H1 (cell line): ENCODE measurements around the gene FOXL2. TPM values are rescaled to one million over a fixed set of nuclear protein-coding genes. Genes with fewer than 3 reads are reported as not detected.

ENCODE experiments used
- CTCF ChIA-PET: fragments of 300-600 bp; sonication (Branson Sonifier 250); formaldehyde crosslinking; loops from one replicate; lab custom pipeline; 2021; ENCODE audit not compliant: partially characterized antibody; lab: Charles Lee
- POLR2A ChIA-PET: fragments of 300-600 bp; sonication (Branson Sonifier 250); formaldehyde crosslinking; loops from one replicate; lab custom pipeline; 2021; ENCODE audit warnings: inconsistent platforms; ENCODE audit not compliant: partially characterized antibody; lab: Charles Lee
- DNase-seq, 2 experiments: peaks; one replicate each; pipeline versions ENCODE4 v3.0.0 to v3.0.0-alpha.2; 2010 to 2022; ENCODE audit warnings: low spot score in 2 of 2, low read depth in 1 of 2, mixed read lengths in 1 of 2
- FAIRE-seq: peaks from 2 replicates; lab custom pipeline; 2011; peaks lifted over from hg19 to GRCh38; lab: Jason Lieb, UNC
- H2AFZ ChIP-seq: 2 replicates; pipeline ENCODE4 v1.8.1; 2012; ENCODE audit warnings: low read length, inconsistent platforms
- H2AK5ac ChIP-seq: 2 replicates; pipeline ENCODE4 v1.6.1; 2013; ENCODE audit warnings: low read depth, low read length
- H2BK120ac ChIP-seq: replicated peaks from 2 replicates; pipeline ENCODE3; 2013; ENCODE audit warnings: low read depth, low read length, inconsistent platforms
- H2BK12ac ChIP-seq: 2 replicates; pipeline ENCODE4 v1.6.1; 2013; ENCODE audit warnings: low read depth, low read length
- H2BK15ac ChIP-seq: 2 replicates; pipeline ENCODE4 v1.6.1; 2013; ENCODE audit warnings: low read length
- H2BK20ac ChIP-seq: 2 replicates; pipeline ENCODE4 v1.6.1; 2013; ENCODE audit warnings: low read length
- H2BK5ac ChIP-seq: 2 replicates; pipeline ENCODE4 v1.6.1; 2013; ENCODE audit warnings: low read depth, low read length
- H3K14ac ChIP-seq: 2 replicates; pipeline ENCODE4 v1.6.1; 2013; ENCODE audit warnings: inconsistent platforms; ENCODE audit not compliant: insufficient read length
- H3K18ac ChIP-seq: 2 replicates; pipeline ENCODE4 v1.6.1; 2013; ENCODE audit warnings: low read length; ENCODE audit errors: extremely low read depth
- H3K23ac ChIP-seq: 2 replicates; pipeline ENCODE4 v1.6.1; 2013; ENCODE audit warnings: inconsistent platforms; ENCODE audit not compliant: insufficient read length
- H3K23me2 ChIP-seq: 2 replicates; pipeline ENCODE4 v1.6.1; 2013; ENCODE audit warnings: low read depth, low read length
- H3K27ac ChIP-seq: 2 replicates; pipeline ENCODE4 v1.6.1; 2011; ENCODE audit warnings: low read depth, low read length, inconsistent platforms
- H3K27me3 ChIP-seq, 4 experiments: replicated peaks in 1 of 4; 1 replicate in 1 of 4; 2 replicates in 3 of 4; pipeline versions ENCODE4 v1.6.1 to v1.8.1; 2011 to 2013; ENCODE audit warnings: low read length in 3 of 4, mild to moderate bottlenecking in 3 of 4, inconsistent platforms in 2 of 4, mixed read lengths in 2 of 4, moderate library complexity in 1 of 4; ENCODE audit not compliant: control insufficient read depth in 3 of 4, insufficient read depth in 3 of 4; ENCODE audit errors: extremely low read depth in 1 of 4
- H3K36me3 ChIP-seq, 4 experiments: 2 replicates each; pipeline versions ENCODE4 v1.6.1 to v1.8.1; 2011 to 2013; ENCODE audit warnings: mild to moderate bottlenecking in 4 of 4, low read length in 3 of 4, moderate library complexity in 2 of 4, control low read depth in 1 of 4, inconsistent platforms in 1 of 4; ENCODE audit not compliant: insufficient read depth in 4 of 4, control insufficient read depth in 2 of 4
- H3K4ac ChIP-seq: replicated peaks from 2 replicates; pipeline ENCODE3; 2013; ENCODE audit warnings: low read length, low read depth, mixed read lengths, inconsistent platforms; ENCODE audit not compliant: insufficient read length
- H3K4me1 ChIP-seq, 4 experiments: replicated peaks in 1 of 4; 1 replicate in 1 of 4; 2 replicates in 3 of 4; pipeline versions ENCODE4 v1.6.1 to v1.8.1; 2011 to 2013; ENCODE audit warnings: low read length in 3 of 4, inconsistent platforms in 2 of 4, mixed read lengths in 1 of 4; ENCODE audit not compliant: insufficient read depth in 4 of 4, control insufficient read depth in 3 of 4
- H3K4me2 ChIP-seq, 2 experiments: 2 replicates each; pipeline versions ENCODE4 v1.6.1 to v1.8.1; 2011 to 2013; ENCODE audit warnings: low read depth in 2 of 2, low read length in 2 of 2, control low read depth in 1 of 2, inconsistent platforms in 1 of 2, mild to moderate bottlenecking in 1 of 2; ENCODE audit not compliant: insufficient read depth in 1 of 2
- H3K4me3 ChIP-seq, 4 experiments: fragments of 200-600, 300-600 bp in 1 of 4; sonication (generic), shearing (Covaris generic), sonication (Bioruptor Twin) in 1 of 4; 2 replicates each; pipeline versions ENCODE4 v1.5.1 to v1.8.1; 2011 to 2016; ENCODE audit warnings: low read length in 4 of 4, low read depth in 3 of 4, control low read depth in 2 of 4, inconsistent platforms in 2 of 4, mild to moderate bottlenecking in 2 of 4, mixed read lengths in 1 of 4, moderate library complexity in 1 of 4; ENCODE audit not compliant: insufficient read depth in 2 of 4; ENCODE audit errors: extremely low read depth in 1 of 4
- H3K56ac ChIP-seq: replicated peaks from 2 replicates; pipeline ENCODE3; 2013; ENCODE audit warnings: low read depth, mild to moderate bottlenecking, mixed read lengths, low read length, inconsistent platforms; ENCODE audit not compliant: insufficient read length
- H3K79me1 ChIP-seq: 2 replicates; pipeline ENCODE4 v1.6.1; 2013; ENCODE audit warnings: low read depth, low read length, control low read depth
- H3K79me2 ChIP-seq, 2 experiments: 2 replicates each; pipeline versions ENCODE4 v1.6.1 to v1.8.1; 2012 to 2013; ENCODE audit warnings: low read length in 2 of 2, mild to moderate bottlenecking in 2 of 2, inconsistent platforms in 1 of 2; ENCODE audit not compliant: insufficient read depth in 2 of 2, control insufficient read depth in 1 of 2
- H3K9ac ChIP-seq, 4 experiments: replicated peaks in 1 of 4; 1 replicate in 1 of 4; 2 replicates in 3 of 4; pipeline versions ENCODE4 v1.6.1 to v1.8.1; 2011 to 2013; ENCODE audit warnings: low read depth in 3 of 4, low read length in 3 of 4, control low read depth in 2 of 4, mild to moderate bottlenecking in 2 of 4, moderate library complexity in 2 of 4, inconsistent platforms in 1 of 4; ENCODE audit errors: extremely low read depth in 1 of 4
- H3K9me3 ChIP-seq, 2 experiments: 2 replicates each; pipeline versions ENCODE4 v1.6.1 to v1.8.1; 2012 to 2013; ENCODE audit warnings: mild to moderate bottlenecking in 2 of 2, moderate library complexity in 2 of 2, control low read depth in 1 of 2, inconsistent platforms in 1 of 2, low read depth in 1 of 2, low read length in 1 of 2, mixed read lengths in 1 of 2; ENCODE audit not compliant: insufficient read depth in 2 of 2
- H4K20me1 ChIP-seq, 2 experiments: replicated peaks in 1 of 2; 2 replicates each; pipeline versions ENCODE3 to v1.8.1; 2011 to 2013; ENCODE audit warnings: inconsistent platforms in 2 of 2, low read length in 2 of 2, mild to moderate bottlenecking in 1 of 2; ENCODE audit not compliant: insufficient read depth in 2 of 2, control insufficient read depth in 1 of 2
- H4K5ac ChIP-seq: 2 replicates; pipeline ENCODE4 v1.6.1; 2013; ENCODE audit warnings: low read length, low read depth, mixed read lengths, inconsistent platforms; ENCODE audit not compliant: insufficient read length
- H4K8ac ChIP-seq: 2 replicates; pipeline ENCODE4 v1.8.0; 2013; ENCODE audit warnings: mild to moderate bottlenecking, moderate library complexity, low read length, inconsistent platforms; ENCODE audit not compliant: insufficient read depth; ENCODE audit errors: extremely low read depth
- H4K91ac ChIP-seq: replicated peaks from 2 replicates; pipeline ENCODE3; 2013; ENCODE audit warnings: low read length, mixed read lengths, inconsistent platforms; ENCODE audit not compliant: insufficient read length
- ATF3 ChIP-seq: IDR thresholded peaks from 2 replicates; pipeline ENCODE4 v1.6.1; 2011; ENCODE audit warnings: low read depth, mild to moderate bottlenecking, low read length; ENCODE audit not compliant: insufficient read depth
- BACH1 ChIP-seq: IDR thresholded peaks from 2 replicates; pipeline ENCODE4 v1.6.1; 2012; ENCODE audit warnings: low read length, improper control_type of control experiment
- CBX5 ChIP-seq: fragments of 300-800, 300-1000 bp; sonication (generic); IDR thresholded peaks from 2 replicates; pipeline ENCODE4 v1.7.1; 2016; ENCODE audit warnings: antibody characterized with exemption, low read length, low read depth
- CEBPB ChIP-seq: IDR thresholded peaks from 2 replicates; pipeline ENCODE4 v1.6.1; 2012; ENCODE audit warnings: low read depth, low read length
- CHD1 ChIP-seq: IDR thresholded peaks from 2 replicates; pipeline ENCODE4 v1.6.1; 2012; ENCODE audit warnings: low read depth, low read length, improper control_type of control experiment
- JUN ChIP-seq: IDR thresholded peaks from 2 replicates; pipeline ENCODE4 v1.6.1; 2011; ENCODE audit warnings: low read depth, mild to moderate bottlenecking, improper control_type of control experiment, low read length
- KDM1A ChIP-seq: fragments of 200-600, 300-600 bp; sonication (generic); IDR thresholded peaks from 2 replicates; pipeline ENCODE4 v1.7.1; 2016; ENCODE audit warnings: mild to moderate bottlenecking, low read length, borderline replicate concordance
- MAX ChIP-seq: IDR thresholded peaks from 2 replicates; pipeline ENCODE4 v1.6.1; 2012; ENCODE audit warnings: inconsistent platforms
- POLR2AphosphoS5 ChIP-seq: IDR thresholded peaks from 2 replicates; pipeline ENCODE4 v1.6.1; 2011; ENCODE audit warnings: low read depth, low read length
- RBBP5 ChIP-seq: IDR thresholded peaks from 2 replicates; pipeline ENCODE4 v1.7.1; 2012; ENCODE audit warnings: low read depth, mild to moderate bottlenecking, inconsistent platforms, low read length, moderate library complexity, borderline replicate concordance
- RNF2 ChIP-seq: fragments of 200-900, 300-1000 bp; sonication (generic); IDR thresholded peaks from 2 replicates; pipeline ENCODE4 v1.7.1; 2016; ENCODE audit warnings: borderline replicate concordance, low read depth, mild to moderate bottlenecking, antibody characterized with exemption, low read length; ENCODE audit not compliant: poor library complexity, severe bottlenecking; ENCODE audit errors: missing control alignments
- RXRA ChIP-seq: IDR thresholded peaks from 2 replicates; pipeline ENCODE4 v1.6.1; 2011; ENCODE audit warnings: low read depth, mild to moderate bottlenecking, low read length, moderate library complexity; ENCODE audit not compliant: insufficient read depth
- TEAD4 ChIP-seq: IDR thresholded peaks from 2 replicates; pipeline ENCODE4 v1.6.1; 2012; ENCODE audit warnings: low read depth, low read length, inconsistent platforms, mixed read lengths
- WGBS, 2 experiments: shearing (Covaris generic) in 1 of 2; methylation state at CpG; one replicate each; pipeline versions ENCODE4 v1.1.6 to v1.1.7; 2013 to 2015; ENCODE audit warnings: low lambda C conversion rate in 2 of 2, mixed read lengths in 2 of 2, inconsistent platforms in 1 of 2, low coverage in 1 of 2, missing lambda C conversion rate in 1 of 2; ENCODE audit not compliant: insufficient replicate concordance in 2 of 2, insufficient coverage in 1 of 2, insufficient read length in 1 of 2; ENCODE audit errors: extremely low coverage in 1 of 2, missing lambda C conversion rate in 1 of 2; 5-methylcytosine and 5-hydroxymethylcytosine counted together
- polyA plus RNA-seq, 7 experiments: library from polyadenylated mRNA; depleted of rRNA in 3 of 7; stranded (reverse) in 5 of 7; unstranded in 2 of 7; fragments of >200 nt in 5 of 7; fragments of 200-250 nt in 2 of 7; gene quantifications; 1 replicate in 5 of 7; 2 replicates in 1 of 7; 4 replicates in 1 of 7; pipeline versions ENCODE4 v1.2.1 to v1.2.3, GENCODE V29; 2011 to 2013; ENCODE audit warnings: missing spikeins in 2 of 7, mixed read lengths in 2 of 7
- total RNA-seq: library from RNA; stranded (reverse); fragmentation: NEBNext Ultra II Directional; extraction: Animal tissue kit (Norgen Biotek cat#: 25700); gene quantifications from 2 replicates; pipeline ENCODE4 v1.2.1, GENCODE V29; 2021

FOXL2 gene
- total and polyA plus RNA-seq, 2 of the 8 experiments (the other 6 are each of a cell fraction or from before 2014, with no cell fraction given) = 0.59 to 2.4 TPM

GRCh38 chr3:138971766-138972320 lies 24.9 kb upstream of the FOXL2 start:
- H4K8ac ChIP-seq = no peak overlapping the region
- H4K20me1 ChIP-seq = no peaks in the 10 kb centered on the region
- H3K14ac ChIP-seq = no peak overlapping the region
- no peak overlapping the region for H4K91ac ChIP-seq
- H3K56ac ChIP-seq = no peak overlapping the region
- no peaks in the 10 kb centered on the region for H3K9me3 ChIP-seq
- H3K79me2 ChIP-seq = no peaks in the 10 kb centered on the region
- H2BK5ac ChIP-seq = no peak overlapping the region
- no peaks in the 10 kb centered on the region for H3K27me3 ChIP-seq
- no peak overlapping the region for H3K9ac ChIP-seq
- H3K4ac ChIP-seq = no peak overlapping the region
- POLR2A ChIA-PET = interaction anchor here (1.5 to 1.8 kb wide), 2 partner anchors 19 to 26 kb away, joined by 4 to 6 read pairs; no protein-coding TSS in a partner anchor
- H3K23ac ChIP-seq = no peak overlapping the region
- H4K5ac ChIP-seq = no peak overlapping the region
- no peak overlapping the region for H2AK5ac ChIP-seq
- FAIRE-seq = no peak
- 84% methylated on average over 6 of the region's 6 CpGs; no CpG with 5 or more reads in 1 of the 2 experiments for WGBS, 2 experiments
- no peak overlapping the region for H2AFZ ChIP-seq
- no peak overlapping the region for H2BK15ac ChIP-seq
- no peak overlapping the region for H2BK12ac ChIP-seq
- no peaks in the 10 kb centered on the region for H3K4me1 ChIP-seq
- no peak overlapping the region for H2BK120ac ChIP-seq
- H3K27ac ChIP-seq = no peak overlapping the region
- CTCF ChIA-PET = interaction anchor here (1.1 to 15.1 kb wide), 8 partner anchors 7 to 357 kb away, joined by 3 to 223 read pairs (median 14); partner anchors contain the start of genes FOXL2 and FOXL2NB
- no peak overlapping the region for H3K4me3 ChIP-seq
- H2BK20ac ChIP-seq = no peak overlapping the region
- no peak overlapping the region for H3K4me2 ChIP-seq
- peak in 1 of 2 experiments; percentile 26 for DNase-seq
- no peaks in the 10 kb centered on the region for H3K23me2 ChIP-seq
- no peaks in the 10 kb centered on the region for H3K36me3 ChIP-seq
- no peaks in the 10 kb centered on the region for H3K79me1 ChIP-seq
- H3K18ac ChIP-seq = no peak overlapping the region
- TF ChIP-seq CEBPB (no peak), JUN (no peak), RXRA (no peak), CBX5 (no peak), CHD1 (no peak), TEAD4 (no peak), RBBP5 (no peak), ATF3 (no peak), POLR2AphosphoS5 (no peak), MAX (no peak), RNF2 (no peak), KDM1A (no peak), BACH1 (no peak)
